WTC11 (cell line): ENCODE measurements around the gene C17orf58.

Experiments used
- NFYB ChIP-seq: sonication (generic); formaldehyde crosslinking; conservative IDR thresholded peaks from 2 replicates; pipeline ENCODE4 v1.8.0; 2022; ENCODE audit warnings: low read depth, missing genetic modification reagents
- TF ChIP-seq, protein P1 (sequence below): fragments of 200-600 bp; IDR thresholded peaks from 2 replicates; pipeline ENCODE4 v1.8.0; 2022; ENCODE audit warnings: antibody characterized with exemption
- TF ChIP-seq, protein P2 (sequence below): sonication (generic); formaldehyde crosslinking; IDR thresholded peaks from 2 replicates; pipeline ENCODE4 v1.8.0; 2022; ENCODE audit warnings: mild to moderate bottlenecking, missing genetic modification reagents

DNA sequence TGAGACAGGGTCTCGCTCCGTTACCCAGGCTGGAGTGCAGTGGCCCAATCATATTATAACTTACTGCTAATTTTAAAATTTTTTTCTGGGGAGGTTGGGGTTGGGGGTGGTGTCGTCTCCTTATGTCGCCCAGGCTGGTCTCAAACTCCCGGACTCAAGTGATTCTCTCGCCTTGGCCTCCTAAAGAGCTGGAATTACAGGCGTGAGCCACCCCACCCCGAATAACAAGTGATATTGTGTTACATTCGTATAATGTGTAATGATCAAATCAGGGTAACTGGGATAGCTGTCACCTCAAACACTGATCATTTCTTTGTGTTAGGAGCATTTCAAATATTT lies 23.0 kb upstream of the C17orf58 start:
- no peak for TF ChIP-seq NFYB (CRISPR knock-in tag)
- TF ChIP-seq, protein P1, sequence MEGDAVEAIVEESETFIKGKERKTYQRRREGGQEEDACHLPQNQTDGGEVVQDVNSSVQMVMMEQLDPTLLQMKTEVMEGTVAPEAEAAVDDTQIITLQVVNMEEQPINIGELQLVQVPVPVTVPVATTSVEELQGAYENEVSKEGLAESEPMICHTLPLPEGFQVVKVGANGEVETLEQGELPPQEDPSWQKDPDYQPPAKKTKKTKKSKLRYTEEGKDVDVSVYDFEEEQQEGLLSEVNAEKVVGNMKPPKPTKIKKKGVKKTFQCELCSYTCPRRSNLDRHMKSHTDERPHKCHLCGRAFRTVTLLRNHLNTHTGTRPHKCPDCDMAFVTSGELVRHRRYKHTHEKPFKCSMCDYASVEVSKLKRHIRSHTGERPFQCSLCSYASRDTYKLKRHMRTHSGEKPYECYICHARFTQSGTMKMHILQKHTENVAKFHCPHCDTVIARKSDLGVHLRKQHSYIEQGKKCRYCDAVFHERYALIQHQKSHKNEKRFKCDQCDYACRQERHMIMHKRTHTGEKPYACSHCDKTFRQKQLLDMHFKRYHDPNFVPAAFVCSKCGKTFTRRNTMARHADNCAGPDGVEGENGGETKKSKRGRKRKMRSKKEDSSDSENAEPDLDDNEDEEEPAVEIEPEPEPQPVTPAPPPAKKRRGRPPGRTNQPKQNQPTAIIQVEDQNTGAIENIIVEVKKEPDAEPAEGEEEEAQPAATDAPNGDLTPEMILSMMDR = no peak
- TF ChIP-seq, protein P2, sequence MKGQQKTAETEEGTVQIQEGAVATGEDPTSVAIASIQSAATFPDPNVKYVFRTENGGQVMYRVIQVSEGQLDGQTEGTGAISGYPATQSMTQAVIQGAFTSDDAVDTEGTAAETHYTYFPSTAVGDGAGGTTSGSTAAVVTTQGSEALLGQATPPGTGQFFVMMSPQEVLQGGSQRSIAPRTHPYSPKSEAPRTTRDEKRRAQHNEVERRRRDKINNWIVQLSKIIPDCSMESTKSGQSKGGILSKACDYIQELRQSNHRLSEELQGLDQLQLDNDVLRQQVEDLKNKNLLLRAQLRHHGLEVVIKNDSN = no peak
